Spleen (tissue), 7 donors: ENCODE results near the gene RPL19.

Experiments used
- CTCF ChIP-seq, 11 experiments: fragments of 200-600 bp in 7 of 11; fragments of 450-650 bp in 4 of 11; sonication (generic) in 4 of 11; IDR thresholded peaks in 8 of 11; conservative IDR thresholded peaks in 3 of 11; 1 replicate in 7 of 11; 2 replicates in 4 of 11; pipeline versions ENCODE4 v1.4.0 to v1.8.0; 2016 to 2021; ENCODE audit warnings: antibody characterized with exemption in 11 of 11, inconsistent platforms in 4 of 11, mild to moderate bottlenecking in 1 of 11
- POLR2A ChIP-seq, 3 donors: fragments of 450-650 bp; IDR thresholded peaks; one replicate each; pipeline ENCODE4 v1.5.1; 2017; ENCODE audit warnings: antibody characterized with exemption in 3 of 3, mild to moderate bottlenecking in 1 of 3
- POLR2AphosphoS5 ChIP-seq, 3 donors: sonication (generic); formaldehyde crosslinking; IDR thresholded peaks; one replicate each; pipeline ENCODE4 v1.5.1; 2017; ENCODE audit warnings: antibody characterized with exemption in 3 of 3
- donor health status: DM: no; HTN: no; CAD: no; lungs with moderate emphysema.
- donor health status: DM: no; HTN: no; CAD: no.
- donor health status: DM: no; HTN: no; CAD: no.

- no peak for TF ChIP-seq CTCF (IDR thresholded peaks at IDR 0.05 in 8 of 11, conservative IDR thresholded peaks at IDR 0.05 in 3 of 11)
- TF ChIP-seq POLR2A (IDR thresholded peaks at IDR 0.05), result no peak
- no peak for TF ChIP-seq POLR2AphosphoS5 (IDR thresholded peaks at IDR 0.05)
Observed at GRCh38 chr17:39219647-39220154, 19.6 kb downstream of the RPL19 start.
